PC-9 (cell line): ENCODE results near the gene TBCE. TPM values are rescaled to one million over a fixed set of nuclear protein-coding genes. Genes with fewer than 3 reads are reported as not detected.

Source experiments
- BruUV-seq: library from RNA; stranded (reverse); fragments of 400-500 nt; replicated peaks from 2 replicates; lab custom pipeline; 2021; lab: Mats Ljungman, UMichigan
- CTCF ChIA-PET: fragments of 300-600 bp; sonication (Branson Sonifier 250); formaldehyde crosslinking; loops from one replicate; lab custom pipeline; 2022; ENCODE audit warnings: antibody characterized with exemption; lab: Charles Lee
- POLR2A ChIA-PET: fragments of 300-600 bp; sonication (Branson Sonifier 250); formaldehyde crosslinking; loops from one replicate; lab custom pipeline; 2022; ENCODE audit warnings: antibody characterized with exemption; ENCODE audit not compliant: unreplicated experiment; lab: Charles Lee
- DNase-seq, 2 experiments: peaks; one replicate each; pipeline versions ENCODE4 v3.0.0 to v3.0.0-alpha.2; 2015 to 2022; ENCODE audit warnings: mixed read lengths in 1 of 2
- H2AFZ ChIP-seq: fragments of 200-600 bp; sonication (generic); 2 replicates; pipeline ENCODE4 v1.8.1; 2017; ENCODE audit warnings: antibody characterized with exemption
- H3F3A ChIP-seq: fragments of 200-600 bp; sonication (generic); 2 replicates; pipeline ENCODE4 v1.8.1; 2017; ENCODE audit warnings: antibody characterized with exemption, mild to moderate bottlenecking, low read depth; ENCODE audit not compliant: insufficient read depth
- H3K27ac ChIP-seq: fragments of 200-600 bp; sonication (generic); 2 replicates; pipeline ENCODE4 v1.6.1; 2016; ENCODE audit warnings: mixed run types
- H3K27me3 ChIP-seq: fragments of 200-600 bp; sonication (generic); 2 replicates; pipeline ENCODE4 v1.6.1; 2016; ENCODE audit warnings: low read depth, mixed run types; ENCODE audit not compliant: insufficient read depth
- H3K36me3 ChIP-seq: fragments of 200-600 bp; sonication (generic); 2 replicates; pipeline ENCODE4 v1.6.1; 2016; ENCODE audit warnings: low read depth, mixed run types
- H3K4me1 ChIP-seq: fragments of 200-600 bp; sonication (generic); replicated peaks from 2 replicates; pipeline ENCODE4 v1.6.1; 2016; ENCODE audit warnings: mixed run types; ENCODE audit not compliant: insufficient read depth
- H3K4me2 ChIP-seq: fragments of 200-600 bp; sonication (generic); 2 replicates; pipeline ENCODE4 v1.6.1; 2017; ENCODE audit warnings: mixed run types
- H3K4me3 ChIP-seq: fragments of 200-600 bp; sonication (generic); 2 replicates; pipeline ENCODE4 v1.6.1; 2016; ENCODE audit warnings: mixed run types
- H3K79me2 ChIP-seq: fragments of 200-600 bp; sonication (generic); 2 replicates; pipeline ENCODE4 v1.6.1; 2017; ENCODE audit warnings: low read depth, mixed run types
- H3K9me2 ChIP-seq: fragments of 200-600 bp; sonication (generic); 2 replicates; pipeline ENCODE4 v1.8.1; 2017; ENCODE audit warnings: mild to moderate bottlenecking; ENCODE audit not compliant: insufficient read depth
- H3K9me3 ChIP-seq: fragments of 200-600 bp; sonication (generic); 2 replicates; pipeline ENCODE4 v1.8.1; 2016; ENCODE audit warnings: low read depth; ENCODE audit not compliant: insufficient read depth
- H4K20me1 ChIP-seq: fragments of 200-600 bp; sonication (generic); 2 replicates; pipeline ENCODE4 v1.8.1; 2017; ENCODE audit not compliant: insufficient read depth
- EZH2 ChIP-seq: fragments of 200-600 bp; sonication (generic); IDR thresholded peaks from 2 replicates; pipeline ENCODE4 v1.8.0; 2017; ENCODE audit warnings: antibody characterized with exemption, low read depth
- intact Hi-C: fragments of 100-400 bp; cut with micrococcal nuclease; formaldehyde crosslinking; loops from one replicate; pipeline ENCODE4 v1.10.0; 2022; ENCODE audit not compliant: unreplicated experiment
- total RNA-seq: library from RNA; stranded (reverse); gene quantifications from 2 replicates; pipeline ENCODE4 v1.2.3, GENCODE V29; 2021
- TF ChIP-seq, protein P1 (sequence below): fragments of 200-600 bp; sonication (generic); conservative IDR thresholded peaks from 2 replicates; pipeline ENCODE4 v1.6.1; 2017; ENCODE audit warnings: mixed run types, antibody characterized with exemption, mild to moderate bottlenecking, moderate library complexity

Gene TBCE
- total RNA-seq, 1 experiment from 2014 or later: 18.9 TPM

DNA sequence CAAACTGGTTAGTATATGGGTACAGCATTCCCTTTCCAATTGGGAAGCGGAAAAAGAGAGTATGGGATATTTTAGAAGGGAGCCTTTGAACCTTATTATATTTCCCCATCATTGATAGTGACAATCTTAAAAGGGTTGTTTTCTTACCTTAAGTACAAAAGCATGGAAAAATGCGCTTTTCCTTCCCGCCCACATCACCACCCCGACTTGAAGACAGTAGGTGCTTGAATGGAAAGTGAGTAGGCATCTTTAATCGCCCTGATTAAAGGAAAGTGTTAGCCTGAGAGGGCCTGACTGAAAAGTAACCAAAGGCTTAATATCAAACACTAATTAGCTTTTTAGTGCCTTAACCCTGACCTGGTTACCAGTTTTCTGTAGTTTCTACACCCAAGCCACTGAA is 23.5 kb upstream of the TBCE start:
- Histone ChIP-seq H3K4me1 (no peaks in the 10 kb centered on the region), H4K20me1 (no peaks in the 10 kb centered on the region), H3K9me2 (no peaks in the 10 kb centered on the region), H3K36me3 (peaks cover 11% of the 10 kb centered on the region), H3K79me2 (no peaks in the 10 kb centered on the region), H3F3A (0 out of 2 replicates have a peak, but pooled peaks cover 3% of the 10 kb centered on the region), H3K9me3 (no peaks in the 10 kb centered on the region), H3K4me2 (no peak overlapping the region), H3K4me3 (no peak overlapping the region), H3K27me3 (no peaks in the 10 kb centered on the region), H3K27ac (no peak overlapping the region), H2AFZ (no peak overlapping the region)
- intact Hi-C loops: no loop called here
- POLR2A ChIA-PET: no interaction called here
- DNase-seq: no peak
- CTCF ChIA-PET: no interaction called here
- no TSS peak for BruUV-seq
- TF ChIP-seq, protein P1, sequence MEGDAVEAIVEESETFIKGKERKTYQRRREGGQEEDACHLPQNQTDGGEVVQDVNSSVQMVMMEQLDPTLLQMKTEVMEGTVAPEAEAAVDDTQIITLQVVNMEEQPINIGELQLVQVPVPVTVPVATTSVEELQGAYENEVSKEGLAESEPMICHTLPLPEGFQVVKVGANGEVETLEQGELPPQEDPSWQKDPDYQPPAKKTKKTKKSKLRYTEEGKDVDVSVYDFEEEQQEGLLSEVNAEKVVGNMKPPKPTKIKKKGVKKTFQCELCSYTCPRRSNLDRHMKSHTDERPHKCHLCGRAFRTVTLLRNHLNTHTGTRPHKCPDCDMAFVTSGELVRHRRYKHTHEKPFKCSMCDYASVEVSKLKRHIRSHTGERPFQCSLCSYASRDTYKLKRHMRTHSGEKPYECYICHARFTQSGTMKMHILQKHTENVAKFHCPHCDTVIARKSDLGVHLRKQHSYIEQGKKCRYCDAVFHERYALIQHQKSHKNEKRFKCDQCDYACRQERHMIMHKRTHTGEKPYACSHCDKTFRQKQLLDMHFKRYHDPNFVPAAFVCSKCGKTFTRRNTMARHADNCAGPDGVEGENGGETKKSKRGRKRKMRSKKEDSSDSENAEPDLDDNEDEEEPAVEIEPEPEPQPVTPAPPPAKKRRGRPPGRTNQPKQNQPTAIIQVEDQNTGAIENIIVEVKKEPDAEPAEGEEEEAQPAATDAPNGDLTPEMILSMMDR: no peak
- TF ChIP-seq EZH2: no peak

DNA sequence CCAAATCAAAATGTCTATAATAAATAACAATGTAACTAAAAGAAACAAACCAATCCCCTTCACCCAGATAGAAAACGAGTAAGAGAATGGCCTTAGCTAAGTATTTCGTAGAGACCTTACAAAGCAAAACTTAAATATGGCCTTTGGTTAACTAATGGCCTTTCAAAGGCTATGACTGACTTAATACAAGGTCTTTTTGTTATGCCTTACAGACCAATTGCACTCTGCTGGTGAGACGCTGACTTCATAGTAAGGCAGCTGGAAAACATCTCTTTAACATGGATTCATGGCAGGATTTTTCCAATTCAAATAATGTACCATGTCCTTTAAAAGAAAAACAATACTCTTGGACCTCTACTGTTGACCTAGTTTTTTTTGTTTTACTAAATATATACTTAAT is 15.8 kb upstream of the TBCE start:
- BruUV-seq: no TSS peak
- POLR2A ChIA-PET: no interaction called here
- H3F3A ChIP-seq: no peaks in the 10 kb centered on the region
- no peaks in the 10 kb centered on the region for H3K9me2 ChIP-seq
- no peak for DNase-seq
- H3K27ac ChIP-seq: no peak overlapping the region
- H3K4me2 ChIP-seq: no peak overlapping the region
- CTCF ChIA-PET: no interaction called here
- H4K20me1 ChIP-seq: no peaks in the 10 kb centered on the region
- TF ChIP-seq, protein P1: no peak
- TF ChIP-seq EZH2: no peak
- no peaks in the 10 kb centered on the region for H3K4me1 ChIP-seq
- no peaks in the 10 kb centered on the region for H3K36me3 ChIP-seq
- H3K4me3 ChIP-seq: no peak overlapping the region
- H3K79me2 ChIP-seq: no peaks in the 10 kb centered on the region
- H2AFZ ChIP-seq: no peak overlapping the region
- H3K9me3 ChIP-seq: no peaks in the 10 kb centered on the region
- H3K27me3 ChIP-seq: no peaks in the 10 kb centered on the region
- intact Hi-C loops: no loop called here

- H3K27ac ChIP-seq: no peak overlapping the region
- DNase-seq: no peak
- H3K4me1 ChIP-seq: no peaks in the 10 kb centered on the region
- no peaks in the 10 kb centered on the region for H3K9me3 ChIP-seq
- TF ChIP-seq, protein P1: no peak
- TF ChIP-seq EZH2: no peak
- no peaks in the 10 kb centered on the region for H3F3A ChIP-seq
- ChIA-PET CTCF (no interaction called here), POLR2A (no interaction called here)
- no TSS peak for BruUV-seq
- H2AFZ ChIP-seq: no peak overlapping the region
- H3K79me2 ChIP-seq: no peaks in the 10 kb centered on the region
- no peaks in the 10 kb centered on the region for H3K27me3 ChIP-seq
- no peak overlapping the region for H3K4me3 ChIP-seq
- H3K36me3 ChIP-seq: no peaks in the 10 kb centered on the region
- intact Hi-C loops: no loop called here
- no peak overlapping the region for H3K4me2 ChIP-seq
- H3K9me2 ChIP-seq: no peaks in the 10 kb centered on the region
- no peaks in the 10 kb centered on the region for H4K20me1 ChIP-seq
Observed at GRCh38 chr1:235351898-235352297, 15.3 kb upstream of the TBCE start.
